GM18861 (cell line): ENCODE results near the gene ARFRP1.

Source experiments
- ATAC-seq: cut with Tn5 transposase; IDR thresholded peaks from one replicate; pipeline ENCODE4 v1.9.1; 2021; ENCODE audit not compliant: unreplicated experiment

The ARFRP1 gene

DNA sequence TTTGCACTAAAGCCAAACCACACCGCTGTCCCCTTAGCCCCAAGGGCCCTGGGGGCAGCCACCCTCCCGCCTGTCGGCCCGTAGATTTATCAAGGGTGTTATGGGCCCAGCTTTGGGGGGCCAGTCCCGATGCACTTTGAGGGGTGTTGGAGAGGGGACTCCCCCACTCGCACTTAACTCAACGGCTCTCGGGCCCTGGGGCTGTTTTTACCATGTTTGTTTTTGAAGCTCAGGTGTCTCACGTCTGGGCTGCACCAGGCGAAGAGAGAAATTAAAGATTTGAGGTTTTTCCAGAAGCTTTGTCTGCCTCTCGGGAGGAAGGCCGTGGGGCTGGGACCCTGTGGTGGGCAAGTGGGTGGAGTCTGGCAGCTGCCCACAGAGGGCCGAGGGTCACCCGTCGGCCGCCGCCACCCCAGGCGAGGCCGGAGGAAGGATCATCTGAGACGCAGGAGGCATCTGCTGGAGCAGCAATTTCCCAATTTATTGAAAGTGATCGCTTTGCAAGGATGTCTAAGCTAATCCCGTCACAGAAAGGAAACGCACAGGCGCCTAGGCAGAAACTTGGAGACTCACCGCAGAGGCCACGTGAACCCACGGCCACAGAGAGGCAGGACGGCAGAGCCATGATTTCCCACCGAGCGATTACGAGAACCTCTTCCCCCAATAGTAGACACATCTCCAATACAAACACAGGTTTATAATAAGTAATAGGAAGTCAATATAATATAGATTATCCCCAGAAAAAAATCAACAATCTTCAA is 35.6 kb upstream of the ARFRP1 start:
- ATAC-seq, result no peak

DNA sequence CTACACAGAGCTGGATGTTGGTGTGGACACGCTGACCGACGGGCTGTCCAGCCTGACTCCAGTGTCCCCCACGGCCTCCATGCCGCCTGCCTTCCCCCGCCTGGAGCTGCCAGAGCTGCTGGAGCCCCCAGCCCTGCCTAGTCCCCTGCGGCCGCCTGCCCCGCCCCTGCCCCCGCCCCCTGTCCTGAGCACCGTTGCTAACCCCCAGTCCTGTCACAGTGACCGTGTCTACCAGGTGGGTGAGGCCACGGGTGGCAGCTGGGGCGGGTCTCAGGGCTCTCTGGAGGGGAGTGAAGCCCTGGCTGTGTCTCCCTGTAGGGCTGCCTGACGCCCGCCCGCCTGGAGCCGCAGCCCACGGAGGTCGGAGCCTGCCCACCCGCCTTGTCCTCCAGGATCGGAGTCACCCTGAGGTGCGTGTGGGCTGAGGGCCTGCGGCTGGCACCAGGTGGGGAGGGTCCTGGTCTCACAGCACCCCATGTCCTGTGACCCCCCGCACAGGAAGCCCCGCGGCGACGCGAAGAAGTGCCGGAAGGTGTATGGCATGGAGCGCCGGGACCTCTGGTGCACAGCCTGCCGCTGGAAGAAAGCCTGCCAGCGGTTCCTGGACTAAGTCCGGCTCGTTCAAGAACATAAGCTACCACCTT is 34.7 kb upstream of the ARFRP1 start:
- ATAC-seq, result no peak

DNA sequence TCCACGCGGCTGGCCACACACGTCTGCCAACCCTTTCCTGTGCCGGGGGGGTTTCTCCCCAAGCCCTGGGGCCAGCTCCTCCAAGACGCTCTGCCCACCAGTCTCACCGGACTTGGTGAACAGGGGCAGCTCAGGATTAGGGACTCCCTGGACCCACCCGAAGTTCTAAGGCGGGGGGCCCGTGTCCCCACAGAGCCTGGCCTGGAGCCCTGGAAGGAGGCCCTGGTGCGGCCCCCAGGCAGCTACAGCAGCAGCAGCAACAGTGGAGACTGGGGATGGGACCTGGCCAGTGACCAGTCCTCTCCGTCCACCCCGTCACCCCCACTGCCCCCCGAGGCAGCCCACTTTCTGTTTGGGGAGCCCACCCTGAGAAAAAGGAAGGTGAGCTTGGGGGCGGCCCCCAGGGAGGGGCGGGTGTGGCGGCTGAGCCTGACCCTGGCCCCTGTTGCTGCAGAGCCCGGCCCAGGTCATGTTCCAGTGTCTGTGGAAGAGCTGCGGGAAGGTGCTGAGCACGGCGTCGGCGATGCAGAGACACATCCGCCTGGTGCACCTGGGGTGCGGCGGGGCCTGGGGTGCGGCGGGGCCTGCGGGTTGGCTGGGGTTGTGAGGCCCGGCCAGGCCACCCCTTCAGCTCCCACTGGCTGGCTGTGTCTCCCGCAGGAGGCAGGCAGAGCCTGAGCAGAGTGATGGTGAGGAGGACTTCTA is 34.1 kb upstream of the ARFRP1 start:
- no peak for ATAC-seq

DNA sequence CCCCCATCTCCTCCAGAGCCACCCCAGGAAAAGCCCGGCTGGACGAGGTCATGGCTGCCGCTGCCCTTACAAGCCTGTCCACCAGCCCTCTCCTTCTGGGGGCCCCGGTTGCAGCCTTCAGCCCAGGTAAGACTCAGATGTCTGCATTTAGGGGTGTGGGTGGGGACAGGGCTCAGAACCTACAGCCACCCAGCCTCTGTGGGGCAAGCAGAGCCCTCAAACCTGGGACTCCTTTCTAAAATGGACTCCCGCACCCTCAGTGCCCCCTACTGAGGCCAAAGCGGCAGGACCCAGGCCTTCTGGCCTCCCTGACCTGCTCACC is 33.5 kb upstream of the ARFRP1 start:
- ATAC-seq, result no peak

DNA sequence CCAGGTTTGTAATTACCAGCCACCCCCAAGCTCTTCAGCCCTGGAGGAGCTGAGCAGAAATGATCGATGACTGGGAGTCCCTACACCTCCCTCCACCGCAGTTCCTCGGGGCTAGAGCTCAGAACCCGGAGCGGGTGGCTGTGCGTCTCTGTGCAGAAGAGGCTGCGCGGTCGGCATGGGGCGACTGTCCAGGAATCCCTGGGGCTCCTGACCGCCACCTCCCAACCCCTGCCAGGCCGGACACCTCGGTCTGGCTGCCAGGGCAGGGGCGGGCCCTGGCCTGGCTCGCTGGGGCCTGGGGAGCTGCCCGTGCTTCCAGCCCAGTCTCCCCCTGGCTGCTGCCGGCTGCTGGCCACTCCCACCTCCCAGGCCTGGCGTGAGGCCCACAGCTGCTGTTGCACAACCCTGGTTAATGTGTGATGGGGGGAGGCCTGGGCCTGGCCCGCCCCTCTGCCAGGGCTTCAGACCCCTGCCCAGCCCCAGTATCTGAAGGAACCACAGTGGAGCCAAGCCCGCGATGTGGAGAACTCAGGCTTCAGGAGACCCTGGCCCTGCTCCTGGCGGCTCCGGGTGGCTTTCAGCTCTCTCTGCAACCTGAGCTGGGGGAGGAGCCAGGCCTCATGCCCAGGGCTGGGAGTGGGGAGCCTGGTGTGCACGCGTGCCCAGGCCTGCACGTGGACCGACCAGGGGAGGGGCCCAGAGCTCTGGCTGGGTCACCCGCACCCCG is 33.0 kb upstream of the ARFRP1 start:
- ATAC-seq, result no peak

DNA sequence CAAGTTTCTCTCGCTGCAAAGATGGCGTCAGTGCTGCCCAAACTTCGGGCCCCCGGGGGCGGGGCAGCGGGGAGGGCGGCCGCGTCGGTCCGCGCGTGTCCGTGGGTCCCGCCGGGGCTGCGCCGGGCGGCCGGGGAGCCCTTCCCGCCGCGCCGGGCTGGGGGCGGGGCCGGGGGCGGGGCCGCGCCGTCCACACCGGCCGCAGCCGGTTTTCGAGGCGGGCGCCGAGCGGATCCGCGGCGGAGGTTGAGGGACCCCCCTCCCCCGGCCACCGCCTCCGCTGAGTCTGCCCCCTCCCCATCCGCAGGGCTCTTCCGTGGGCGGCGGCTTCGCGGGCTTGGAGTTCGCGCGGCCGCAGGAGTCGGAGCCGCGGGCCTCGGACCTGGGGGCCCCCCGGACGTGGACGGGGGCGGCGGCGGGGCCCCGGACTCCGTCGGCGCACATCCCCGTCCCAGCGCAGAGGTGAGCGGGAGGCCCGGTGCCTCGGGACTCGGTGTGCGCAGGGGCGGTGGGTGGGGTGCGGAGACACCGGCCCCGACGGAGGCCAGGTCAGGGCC is 32.4 kb upstream of the ARFRP1 start:
- no peak for ATAC-seq

DNA sequence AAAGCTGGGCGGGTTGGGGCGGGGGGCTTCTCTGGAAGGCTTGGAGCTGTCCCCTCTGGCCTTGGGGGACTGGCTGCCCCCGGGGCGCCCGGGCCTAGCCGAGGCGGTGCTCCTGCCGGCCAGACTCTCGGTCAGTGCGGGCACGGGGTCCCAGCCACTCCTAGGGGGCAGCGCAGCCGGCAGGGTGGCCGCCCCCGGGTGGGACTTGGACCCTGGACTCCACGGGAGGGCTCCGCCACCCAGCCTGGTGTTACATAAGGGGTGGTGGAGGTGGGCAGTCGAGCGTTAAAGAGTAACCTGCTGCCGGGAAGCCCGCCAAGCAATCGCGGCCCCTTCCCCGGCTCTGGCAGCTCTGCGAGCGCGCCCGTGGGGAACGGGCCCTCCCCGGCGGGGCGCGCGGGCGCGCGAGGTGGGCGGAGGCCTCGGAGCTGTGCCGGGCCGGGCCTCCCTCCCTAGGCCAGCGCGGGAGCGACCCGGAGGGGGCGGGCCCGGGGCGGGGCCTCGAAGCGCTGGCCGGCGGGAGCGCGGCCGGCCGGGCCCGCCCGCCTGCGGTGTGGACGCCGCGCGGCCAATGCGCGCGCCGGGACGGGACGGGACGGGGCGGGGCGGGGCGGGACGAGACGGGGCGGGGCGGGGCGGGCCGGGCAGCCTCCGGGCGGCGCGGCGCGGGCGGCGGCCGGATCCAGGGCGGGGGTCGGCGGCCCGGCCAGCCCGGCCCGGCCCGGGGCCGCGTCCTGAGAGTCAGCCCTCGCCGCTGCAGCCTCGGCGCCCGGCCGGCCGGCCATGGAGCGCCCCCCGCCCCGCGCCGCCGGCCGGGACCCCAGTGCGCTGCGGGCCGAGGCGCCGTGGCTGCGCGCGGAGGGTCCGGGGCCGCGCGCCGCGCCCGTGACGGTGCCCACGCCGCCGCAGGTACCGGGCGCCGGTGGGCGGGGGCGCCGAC is 31.6 kb upstream of the ARFRP1 start, which contains the start of gene SLC2A4RG:
SLC2A4RG (plus strand) TSS at position 647 of the 940 bp plus-strand sequence; CDS start at position 784, 137 bp downstream.
- no peak for ATAC-seq

DNA sequence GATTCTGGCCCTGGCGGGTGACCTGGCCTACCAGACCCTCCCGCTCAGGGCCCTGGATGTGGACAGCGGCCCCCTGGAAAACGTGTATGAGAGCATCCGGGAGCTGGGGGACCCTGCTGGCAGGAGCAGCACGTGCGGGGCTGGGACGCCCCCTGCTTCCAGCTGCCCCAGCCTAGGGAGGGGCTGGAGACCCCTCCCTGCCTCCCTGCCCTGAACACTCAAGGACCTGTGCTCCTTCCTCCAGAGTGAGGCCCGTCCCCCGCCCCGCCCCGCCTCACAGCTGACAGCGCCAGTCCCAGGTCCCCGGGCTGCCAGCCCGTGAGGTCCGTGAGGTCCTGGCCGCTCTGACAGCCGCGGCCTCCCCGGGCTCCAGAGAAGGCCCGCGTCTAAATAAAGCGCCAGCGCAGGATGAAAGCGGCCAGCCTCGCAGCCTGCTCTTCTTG is 30.9 kb upstream of the ARFRP1 start:
- no peak for ATAC-seq

DNA sequence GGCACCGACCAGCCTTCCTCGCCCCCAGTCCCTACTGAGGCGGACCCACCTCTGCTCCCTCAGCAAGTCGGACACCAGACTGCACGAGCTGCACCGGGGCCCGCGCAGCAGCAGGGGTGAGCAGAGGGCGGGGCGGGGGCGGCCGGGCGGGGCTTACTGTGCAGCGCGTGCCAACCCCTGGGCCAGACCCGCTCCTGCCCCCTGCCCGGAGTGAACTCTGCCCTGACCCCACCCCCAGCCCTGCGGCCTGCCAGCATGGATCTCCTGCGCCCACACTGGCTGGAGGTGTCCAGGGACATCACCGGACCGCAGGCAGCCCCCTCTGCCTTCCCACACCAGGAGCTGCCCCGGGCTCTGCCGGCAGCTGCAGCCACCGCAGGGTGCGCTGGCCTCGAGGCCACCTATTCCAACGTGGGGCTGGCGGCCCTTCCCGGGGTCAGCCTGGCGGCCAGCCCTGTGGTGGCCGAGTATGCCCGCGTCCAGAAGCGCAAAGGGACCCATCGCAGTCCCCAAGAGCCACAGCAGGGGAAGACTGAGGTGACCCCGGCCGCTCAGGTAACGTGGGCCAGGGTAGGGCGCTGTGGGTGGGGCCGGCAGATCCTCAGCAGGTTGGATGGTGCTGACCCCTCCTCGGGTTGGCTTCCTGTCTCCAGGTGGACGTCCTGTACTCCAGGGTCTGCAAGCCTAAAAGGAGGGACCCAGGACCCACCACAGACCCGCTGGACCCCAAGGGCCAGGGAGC is 30.3 kb upstream of the ARFRP1 start:
- ATAC-seq, result no peak

DNA sequence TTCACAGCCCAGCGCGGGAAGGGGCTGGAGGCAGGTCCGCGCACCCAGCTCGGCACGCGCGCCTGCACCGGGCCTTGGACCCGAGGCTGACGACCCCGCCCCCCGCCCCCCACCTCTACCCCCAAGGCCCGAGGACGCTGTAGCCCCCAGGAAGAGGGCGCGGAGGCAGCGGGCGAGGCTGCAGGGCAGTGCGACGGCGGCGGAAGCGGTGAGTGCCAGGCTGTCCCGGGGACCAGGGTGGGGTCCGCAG is 29.8 kb upstream of the ARFRP1 start:
- ATAC-seq, result no peak

DNA sequence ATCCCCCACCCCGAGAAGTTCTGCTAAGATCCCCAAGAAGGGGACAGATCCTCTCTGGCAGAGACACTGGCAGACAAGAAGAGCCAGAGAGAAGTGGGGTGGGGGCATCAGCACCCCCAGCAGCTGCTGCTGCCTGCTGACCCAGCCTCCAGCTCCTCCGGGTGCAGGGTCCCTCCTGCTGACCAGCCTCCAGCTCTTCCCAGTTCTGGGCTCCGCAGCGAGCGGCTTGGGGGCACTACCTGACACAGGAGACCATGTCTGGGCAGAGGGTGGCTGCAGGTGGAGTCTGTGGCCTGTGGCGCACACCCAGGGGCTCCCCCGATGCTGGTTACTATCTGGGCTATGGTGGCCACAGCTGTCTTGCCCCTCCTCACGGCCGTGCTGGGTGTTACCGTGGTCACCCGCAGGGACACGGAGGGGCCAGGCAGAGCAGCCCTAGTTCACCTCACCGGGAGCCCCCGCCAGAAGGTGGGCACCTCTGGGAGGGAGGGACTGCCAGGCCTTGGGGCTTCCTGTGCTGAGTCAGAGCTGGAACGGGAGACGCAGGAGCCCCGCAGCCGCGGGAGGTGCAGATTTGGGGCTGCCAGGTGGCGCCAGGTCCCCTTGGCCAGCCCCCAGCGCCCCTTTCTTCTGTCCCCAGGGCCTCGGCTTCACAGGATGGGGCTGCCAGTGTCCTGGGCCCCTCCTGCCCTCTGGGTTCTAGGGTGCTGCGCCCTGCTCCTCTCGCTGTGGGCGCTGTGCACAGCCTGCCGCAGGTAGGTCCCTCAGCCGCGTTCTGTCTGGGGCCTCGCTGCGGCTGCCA is 29.3 kb upstream of the ARFRP1 start:
- ATAC-seq, result no peak

DNA sequence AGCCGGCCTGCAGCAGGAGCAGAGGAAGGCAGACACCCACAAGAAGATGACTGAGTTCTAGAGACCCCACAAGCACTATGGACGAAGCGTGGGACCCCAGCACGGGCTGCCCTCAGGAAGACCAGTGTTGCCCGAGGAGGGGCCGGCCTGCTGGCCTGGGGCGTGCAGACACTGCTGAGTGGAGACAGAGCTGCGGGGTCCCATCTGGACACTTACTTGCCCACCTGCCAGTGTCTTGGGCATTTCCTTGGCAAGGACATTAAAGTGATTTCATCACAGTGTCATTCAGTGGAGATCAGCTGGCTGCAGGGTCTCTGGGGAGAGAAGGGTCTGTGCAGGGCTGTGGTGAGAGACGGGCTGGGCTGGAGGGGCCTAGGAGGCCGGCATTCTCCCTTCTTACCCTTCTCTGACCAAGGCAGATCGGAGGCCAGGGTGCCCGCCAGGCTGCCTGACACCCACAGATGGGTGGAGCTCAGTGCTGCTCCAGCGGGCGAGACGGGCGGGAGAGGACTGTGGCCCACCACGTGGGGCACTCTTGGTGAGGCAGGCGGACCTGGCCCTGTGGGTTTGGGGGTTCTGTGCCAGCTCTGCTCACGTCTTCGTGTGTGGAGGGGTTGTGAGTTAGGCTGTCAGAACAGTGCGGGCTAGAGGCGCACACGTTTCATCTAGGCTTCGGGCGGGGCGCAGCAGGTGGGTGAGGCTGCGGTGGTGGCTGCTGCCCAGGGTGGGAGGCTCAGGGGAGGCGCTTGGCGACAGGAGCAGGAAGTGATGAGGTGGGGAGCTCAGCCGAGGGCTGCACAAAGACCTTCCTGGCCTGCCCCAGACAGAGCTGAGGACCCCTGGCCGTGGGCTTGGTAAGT is 28.3 kb upstream of the ARFRP1 start, which contains the start of gene LIME1:
LIME1 (plus strand) TSS at position 806 of the 860 bp plus-strand sequence. CDS start 886 bp downstream, outside the sequence.
- no peak for ATAC-seq

DNA sequence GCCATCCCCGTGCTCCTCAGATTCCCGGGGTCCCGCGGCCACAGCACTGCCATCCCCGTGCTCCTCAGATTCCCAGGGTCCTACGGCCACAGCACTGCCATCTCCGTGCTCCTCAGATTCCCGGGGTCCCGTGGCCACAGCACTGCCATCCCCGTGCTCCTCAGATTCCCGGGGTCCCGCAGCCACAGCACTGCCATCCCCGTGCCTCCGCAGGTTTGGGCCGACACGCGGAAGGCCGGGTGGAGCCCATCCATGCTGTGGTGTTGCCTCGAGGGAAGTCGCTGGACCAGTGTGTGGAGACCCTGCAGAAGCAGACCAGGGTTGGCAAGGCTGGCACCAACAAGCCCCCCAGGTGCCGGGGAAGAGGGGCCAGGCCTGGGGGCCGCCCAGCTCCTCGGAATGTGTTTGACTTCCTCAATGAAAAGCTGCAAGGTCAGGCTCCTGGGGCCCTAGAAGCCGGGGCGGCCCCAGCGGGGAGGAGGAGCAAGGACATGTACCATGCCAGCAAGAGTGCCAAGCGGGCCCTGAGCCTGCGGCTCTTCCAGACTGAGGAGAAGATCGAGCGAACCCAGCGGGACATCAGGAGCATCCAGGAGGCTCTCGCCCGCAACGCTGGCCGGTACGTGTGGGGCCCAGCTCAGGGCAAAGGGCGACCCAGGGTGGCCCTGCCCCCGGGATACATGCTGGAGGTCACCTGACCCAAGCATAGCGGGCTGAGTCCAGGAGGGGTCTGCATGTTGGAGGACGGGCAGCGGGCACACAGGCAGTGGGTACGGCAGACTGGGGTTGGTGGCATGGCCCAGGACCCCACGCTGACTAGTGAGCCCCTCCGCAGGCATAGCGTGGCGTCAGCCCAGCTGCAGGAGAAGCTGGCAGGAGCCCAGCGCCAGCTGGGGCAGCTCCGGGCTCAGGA is 27.4 kb upstream of the ARFRP1 start:
- no peak for ATAC-seq

DNA sequence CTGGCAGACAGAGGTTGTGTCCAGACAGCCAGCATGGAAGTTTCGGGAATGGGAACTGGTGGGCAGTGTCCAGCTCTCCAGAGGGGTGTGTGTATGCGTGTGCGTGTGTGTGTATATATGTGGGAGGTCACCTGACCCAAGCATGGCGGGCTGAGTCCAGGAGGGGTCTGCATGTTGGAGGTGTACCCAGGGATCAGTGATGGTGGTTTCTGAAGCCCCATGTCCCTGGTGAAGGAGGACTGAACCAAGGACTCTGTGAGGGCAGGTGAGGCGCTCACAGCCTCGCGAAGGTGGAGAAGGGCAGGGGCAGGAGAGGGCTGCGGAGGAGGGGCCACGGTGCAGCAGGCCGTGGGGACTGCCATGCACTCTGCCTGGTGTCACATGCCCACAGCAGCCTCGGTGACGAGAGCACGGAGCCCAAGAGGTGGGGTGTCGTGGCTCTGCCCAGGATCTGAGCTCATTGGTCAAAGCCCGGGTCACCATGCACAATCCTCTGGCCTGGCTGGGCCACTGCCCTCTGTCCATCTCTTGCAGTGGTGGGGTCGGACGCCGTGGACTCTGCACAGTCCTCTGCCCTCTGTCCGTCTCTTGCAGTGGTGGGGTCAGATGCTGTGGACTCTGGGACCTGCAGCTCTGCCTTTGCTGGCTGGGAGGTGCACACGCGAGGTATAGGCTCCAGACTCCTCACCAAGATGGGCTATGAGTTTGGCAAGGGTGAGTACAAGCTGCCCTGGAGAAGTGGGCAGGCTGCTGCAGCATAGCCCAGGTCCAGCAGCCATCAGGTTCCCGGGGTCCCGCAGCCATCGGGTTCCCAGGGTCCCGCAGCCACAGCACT is 26.6 kb upstream of the ARFRP1 start:
- ATAC-seq, result no peak

DNA sequence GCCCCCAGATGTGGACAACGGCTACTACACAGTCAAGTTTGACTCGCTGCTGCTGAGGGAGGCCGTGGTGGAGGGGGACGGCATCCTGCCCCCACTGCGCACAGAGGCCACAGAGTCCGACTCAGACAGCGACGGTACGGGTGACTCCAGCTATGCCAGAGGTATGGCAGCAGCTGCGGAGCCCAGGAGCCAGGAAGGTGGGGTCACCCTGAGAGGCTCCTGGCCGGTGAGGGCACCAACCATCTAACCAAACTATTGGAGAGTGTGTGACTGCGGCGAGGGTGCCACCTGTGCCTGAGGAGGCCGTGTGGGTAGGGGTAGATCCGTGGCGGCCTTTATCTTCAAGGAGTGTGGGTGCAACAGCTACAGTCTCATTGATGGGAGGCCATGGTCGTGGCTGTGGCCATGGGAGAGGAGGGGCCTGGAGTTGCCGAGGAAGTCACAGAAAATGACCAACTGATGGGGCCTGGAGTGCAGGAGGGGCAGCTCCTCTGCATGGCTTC is 25.9 kb upstream of the ARFRP1 start:
- ATAC-seq, result no peak

DNA sequence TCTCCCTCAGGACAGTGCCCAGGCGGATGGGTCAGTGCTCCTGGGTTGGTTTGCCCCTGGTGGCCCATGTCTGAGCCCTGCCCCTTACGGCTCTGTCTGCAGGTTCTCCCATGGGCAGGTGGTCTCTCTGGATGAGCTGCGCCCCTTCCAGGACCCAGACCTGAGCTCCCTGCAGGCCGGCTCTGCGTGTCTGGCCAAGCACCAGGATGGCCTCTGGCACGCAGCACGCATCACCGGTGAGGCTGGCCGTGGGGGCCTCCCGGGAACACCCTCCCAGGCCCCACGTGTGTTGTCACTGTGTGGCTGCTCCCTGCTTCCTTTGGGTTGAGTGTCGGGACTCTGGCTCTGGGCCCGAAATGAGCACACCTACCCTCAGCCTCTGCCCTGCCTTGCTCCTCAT is 25.3 kb upstream of the ARFRP1 start:
- no peak for ATAC-seq
